ENCODE data around the gene FGD6. TPM values are rescaled to one million over a fixed set of nuclear protein-coding genes. Genes with fewer than 3 reads are reported as not detected.
"Not testable (repeated sequence)": the region's sequence is repeated elsewhere in the genome, so short reads cannot be mapped to it uniquely, and the experiment has no call there.

The FGD6 gene
- total RNA-seq, 1 donor from 2014 or later, result 13.2 TPM

- no peak for TF ChIP-seq CTCF (IDR thresholded peaks at IDR 0.05; ENCODE audit: insufficient read depth, low read length, severe bottlenecking)
- no peaks in the 10 kb centered on the region for H3K27me3 ChIP-seq (ENCODE audit: control insufficient read depth, insufficient read depth, low read length)
- FAIRE-seq (no peak), DNase-seq (ENCODE audit: low read depth) (no peak)
- H3K36me3 ChIP-seq (ENCODE audit: control insufficient read depth, insufficient read depth, low read length), result peaks cover 7% of the 10 kb centered on the region
- H3K4me3 ChIP-seq (ENCODE audit: low read depth, low read length), result no peak overlapping the region
Observed at GRCh38 chr12:95143621-95144205, 73.6 kb downstream of the FGD6 start.

- DNase-seq (ENCODE audit: low read depth), result no peak
- Histone ChIP-seq H3K27me3 (ENCODE audit: control insufficient read depth, insufficient read depth, low read length) (no peaks in the 10 kb centered on the region), H3K36me3 (ENCODE audit: control insufficient read depth, insufficient read depth, low read length) (peaks cover 7% of the 10 kb centered on the region), H3K4me3 (ENCODE audit: low read depth, low read length) (no peak overlapping the region)
- FAIRE-seq, result no peak
- no peak for TF ChIP-seq CTCF (IDR thresholded peaks at IDR 0.05; ENCODE audit: insufficient read depth, low read length, severe bottlenecking)
Observed at GRCh38 chr12:95142431-95143151, 74.7 kb downstream of the FGD6 start.

- DNase-seq (ENCODE audit: low read depth) (no peak), FAIRE-seq (no peak)
- Histone ChIP-seq H3K36me3 (ENCODE audit: control insufficient read depth, insufficient read depth, low read length) (peaks cover 3% of the 10 kb centered on the region), H3K4me3 (ENCODE audit: low read depth, low read length) (no peak overlapping the region), H3K27me3 (ENCODE audit: control insufficient read depth, insufficient read depth, low read length) (no peaks in the 10 kb centered on the region)
- no peak for TF ChIP-seq CTCF (IDR thresholded peaks at IDR 0.05; ENCODE audit: insufficient read depth, low read length, severe bottlenecking)
Observed at GRCh38 chr12:95141310-95141709, 76.0 kb downstream of the FGD6 start.

- not testable (repeated sequence) for DNase-seq (ENCODE audit: low read depth); H3K4me3 ChIP-seq (ENCODE audit: low read depth, low read length); H3K27me3 ChIP-seq (ENCODE audit: control insufficient read depth, insufficient read depth, low read length); FAIRE-seq; H3K36me3 ChIP-seq (ENCODE audit: control insufficient read depth, insufficient read depth, low read length)
Observed at GRCh38 chr12:95138031-95138430, 79.2 kb downstream of the FGD6 start.

DNA sequence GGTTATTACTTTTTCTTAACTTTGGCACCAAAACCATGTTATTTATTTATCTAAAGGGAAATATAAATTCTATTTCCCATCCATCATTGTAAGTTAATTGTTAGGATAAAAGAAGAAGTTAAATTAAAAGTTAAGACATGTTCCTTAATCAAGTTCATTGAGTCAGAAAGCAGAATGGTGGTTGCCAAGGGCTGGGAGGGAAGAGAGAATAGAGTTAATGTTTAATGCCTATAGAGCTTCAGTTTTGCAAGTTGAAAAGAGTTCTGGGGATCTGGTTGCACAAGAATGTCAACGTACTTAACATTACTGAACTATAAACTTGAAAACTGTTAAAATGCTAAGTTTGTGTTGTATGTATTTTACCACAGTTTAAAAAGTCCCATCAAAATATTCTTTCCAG lies 80.7 kb downstream of the FGD6 start:
- FAIRE-seq, result no peak
- Histone ChIP-seq H3K36me3 (ENCODE audit: control insufficient read depth, insufficient read depth, low read length) (peaks cover 7% of the 10 kb centered on the region), H3K27me3 (ENCODE audit: control insufficient read depth, insufficient read depth, low read length) (no peaks in the 10 kb centered on the region), H3K4me3 (ENCODE audit: low read depth, low read length) (no peak overlapping the region)
- no peak for DNase-seq (ENCODE audit: low read depth)
- no peak for TF ChIP-seq CTCF (IDR thresholded peaks at IDR 0.05; ENCODE audit: insufficient read depth, low read length, severe bottlenecking)

- Histone ChIP-seq H3K27me3 (ENCODE audit: control insufficient read depth, insufficient read depth, low read length) (no peaks in the 10 kb centered on the region), H3K4me3 (ENCODE audit: low read depth, low read length) (no peak overlapping the region), H3K36me3 (ENCODE audit: control insufficient read depth, insufficient read depth, low read length) (peaks cover 5% of the 10 kb centered on the region)
- DNase-seq (ENCODE audit: low read depth), result no peak
- no peak for FAIRE-seq
- no peak for TF ChIP-seq CTCF (IDR thresholded peaks at IDR 0.05; ENCODE audit: insufficient read depth, low read length, severe bottlenecking)
Observed at GRCh38 chr12:95134085-95134484, 83.2 kb downstream of the FGD6 start.
